ENCODE results near the gene SNX5.

GRCh38 chr20:17971300-17972013 is 2.9 kb upstream of the SNX5 start:
- TF ChIP-seq, protein P1, sequence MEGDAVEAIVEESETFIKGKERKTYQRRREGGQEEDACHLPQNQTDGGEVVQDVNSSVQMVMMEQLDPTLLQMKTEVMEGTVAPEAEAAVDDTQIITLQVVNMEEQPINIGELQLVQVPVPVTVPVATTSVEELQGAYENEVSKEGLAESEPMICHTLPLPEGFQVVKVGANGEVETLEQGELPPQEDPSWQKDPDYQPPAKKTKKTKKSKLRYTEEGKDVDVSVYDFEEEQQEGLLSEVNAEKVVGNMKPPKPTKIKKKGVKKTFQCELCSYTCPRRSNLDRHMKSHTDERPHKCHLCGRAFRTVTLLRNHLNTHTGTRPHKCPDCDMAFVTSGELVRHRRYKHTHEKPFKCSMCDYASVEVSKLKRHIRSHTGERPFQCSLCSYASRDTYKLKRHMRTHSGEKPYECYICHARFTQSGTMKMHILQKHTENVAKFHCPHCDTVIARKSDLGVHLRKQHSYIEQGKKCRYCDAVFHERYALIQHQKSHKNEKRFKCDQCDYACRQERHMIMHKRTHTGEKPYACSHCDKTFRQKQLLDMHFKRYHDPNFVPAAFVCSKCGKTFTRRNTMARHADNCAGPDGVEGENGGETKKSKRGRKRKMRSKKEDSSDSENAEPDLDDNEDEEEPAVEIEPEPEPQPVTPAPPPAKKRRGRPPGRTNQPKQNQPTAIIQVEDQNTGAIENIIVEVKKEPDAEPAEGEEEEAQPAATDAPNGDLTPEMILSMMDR (IDR thresholded peaks at IDR 0.05 in 4 of 5, conservative IDR thresholded peaks at IDR 0.05 in 1 of 5), result no peak
- TF ChIP-seq POLR2A (IDR thresholded peaks at IDR 0.05), result no peak

All from gastrocnemius medialis (tissue), 4 donors.